Lower lobe of right lung (tissue), 2 donors: ENCODE results near the gene CSNK1D. TPM values are rescaled to one million over a fixed set of nuclear protein-coding genes. Genes with fewer than 3 reads are reported as not detected.
A peak's percentile ranks its signal among the peaks of the same experiment; 100 is the strongest.

ENCODE experiments used
- ATAC-seq, 2 donors: fragments of 200-7000 bp; cut with Tn5 transposase; one replicate each; pipeline ENCODE4 v1.9.1; 2020 to 2022; ENCODE audit warnings: mild to moderate bottlenecking in 2 of 2, moderate library complexity in 2 of 2
- DNase-seq: peaks from one replicate; pipeline ENCODE4 v3.0.0-alpha.2; 2020
- H3K27ac ChIP-seq: fragments of 200-600 bp; one replicate; pipeline ENCODE4 v1.8.0; 2022
- H3K27me3 ChIP-seq: fragments of 200-600 bp; one replicate; pipeline ENCODE4 v1.8.0; 2022; ENCODE audit warnings: low read depth
- H3K36me3 ChIP-seq: fragments of 200-600 bp; one replicate; pipeline ENCODE4 v1.8.0; 2022; ENCODE audit warnings: mild to moderate bottlenecking
- H3K4me1 ChIP-seq: fragments of 200-600 bp; one replicate; pipeline ENCODE4 v1.8.0; 2022
- H3K4me3 ChIP-seq: fragments of 200-600 bp; one replicate; pipeline ENCODE4 v1.8.0; 2022; ENCODE audit warnings: mild to moderate bottlenecking
- H3K9me3 ChIP-seq: fragments of 200-600 bp; one replicate; pipeline ENCODE4 v1.8.0; 2022
- CTCF ChIP-seq: fragments of 200-600 bp; IDR thresholded peaks from one replicate; pipeline ENCODE4 v1.8.0; 2022; ENCODE audit warnings: antibody characterized with exemption, mild to moderate bottlenecking
- intact Hi-C: fragments of 100-400 bp; cut with DNase I; formaldehyde crosslinking; loops from one replicate; pipeline ENCODE4 v1.11.0; 2022
- total RNA-seq: library from RNA; stranded (reverse); fragmentation: NEBNext Ultra II Directional; extraction: Animal tissue kit (Norgen Biotek cat#: 25700); gene quantifications from one replicate; pipeline ENCODE4 v1.2.1, GENCODE V29; 2021
- donor health status: DM: no; HTN: yes; CAD: no; lungs with severe emphysema.

The CSNK1D gene
- total RNA-seq, 1 donor from 2014 or later, result 146 TPM

- Histone ChIP-seq H3K4me3 (no peak overlapping the region), H3K36me3 (no peaks in the 10 kb centered on the region), H3K4me1 (peaks cover 19% of the 10 kb centered on the region), H3K27ac (no peak overlapping the region), H3K9me3 (no peaks in the 10 kb centered on the region), H3K27me3 (peaks cover 9% of the 10 kb centered on the region)
- no peak for ATAC-seq
- TF ChIP-seq CTCF, result no peak
- no peak for DNase-seq
- intact Hi-C loops, result no loop called here
Measured at GRCh38 chr17:82320140-82320840, 46.8 kb upstream of the CSNK1D start.

GRCh38 chr17:82319619-82320062 is 46.1 kb upstream of the CSNK1D start:
- Histone ChIP-seq H3K9me3 (no peaks in the 10 kb centered on the region), H3K27me3 (peaks cover 15% of the 10 kb centered on the region), H3K4me3 (no peak overlapping the region), H3K27ac (no peak overlapping the region), H3K36me3 (no peaks in the 10 kb centered on the region), H3K4me1 (peaks cover 20% of the 10 kb centered on the region)
- no peak for TF ChIP-seq CTCF
- ATAC-seq (no peak), DNase-seq (no peak)
- intact Hi-C loops, result no loop called here

- Histone ChIP-seq H3K9me3 (no peaks in the 10 kb centered on the region), H3K36me3 (no peaks in the 10 kb centered on the region), H3K4me3 (no peak overlapping the region), H3K4me1 (peaks cover 20% of the 10 kb centered on the region), H3K27me3 (peaks cover 22% of the 10 kb centered on the region), H3K27ac (no peak overlapping the region)
- TF ChIP-seq CTCF, result no peak
- ATAC-seq (no peak), DNase-seq (no peak)
- intact Hi-C loops, result no loop called here
Measured at GRCh38 chr17:82318772-82319606, 45.5 kb upstream of the CSNK1D start.

GRCh38 chr17:82318169-82318498 is 44.6 kb upstream of the CSNK1D start:
- ATAC-seq, result no peak
- H3K4me1 ChIP-seq, result peaks cover 20% of the 10 kb centered on the region
- no peak overlapping the region for H3K4me3 ChIP-seq
- intact Hi-C loops, result no loop called here
- H3K36me3 ChIP-seq, result no peaks in the 10 kb centered on the region
- DNase-seq, result no peak
- peaks cover 25% of the 10 kb centered on the region for H3K27me3 ChIP-seq
- H3K9me3 ChIP-seq, result no peaks in the 10 kb centered on the region
- no peak for TF ChIP-seq CTCF
- H3K27ac ChIP-seq, result no peak overlapping the region

GRCh38 chr17:82317394-82318168 is 44.1 kb upstream of the CSNK1D start, which contains the start of gene CD7:
Gene CD7 (minus strand): TSS chr17:82317608. CDS start chr17:82317495, 113 bp downstream.
- H3K27ac ChIP-seq, result no peak within 1 kb of the TSS
- H3K36me3 ChIP-seq, result no peaks in the 10 kb centered on the region
- ATAC-seq (peak in 1 of 2 donors; percentile 21), DNase-seq (no peak)
- intact Hi-C loops, result no loop called here
- no peak for TF ChIP-seq CTCF
- H3K4me1 ChIP-seq, result peaks cover 20% of the 10 kb centered on the region
- peak within 1 kb of the TSS; percentile 37 for H3K4me3 ChIP-seq
- H3K9me3 ChIP-seq, result no peaks in the 10 kb centered on the region
- H3K27me3 ChIP-seq, result peaks cover 25% of the 10 kb centered on the region
